ENCODE data around the gene PLEKHB2. TPM values are rescaled to one million over a fixed set of nuclear protein-coding genes. Genes with fewer than 3 reads are reported as not detected.

The PLEKHB2 gene
- total and polyA plus RNA-seq, 2 of the 8 experiments (the other 6 are each of a cell fraction or from before 2014, with no cell fraction given) = 42.4 to 54.8 TPM

GRCh38 chr2:131121464-131121863 is 16.3 kb downstream of the PLEKHB2 start:
- Histone ChIP-seq H3K4me3 (ENCODE audit: extremely low read depth in 1 of 4, insufficient read depth in 2 of 4, low read depth in 3 of 4, low read length in 4 of 4) (no peak overlapping the region), H3K23ac (ENCODE audit: insufficient read length) (no peak overlapping the region), H3K27ac (ENCODE audit: low read depth, low read length) (no peak overlapping the region), H3K4me1 (replicated peaks in 1 of 4; ENCODE audit: control insufficient read depth in 3 of 4, insufficient read depth in 4 of 4, low read length in 3 of 4) (no peaks in the 10 kb centered on the region), H2BK5ac (ENCODE audit: low read depth, low read length) (no peak overlapping the region), H3K36me3 (ENCODE audit: control insufficient read depth in 2 of 4, insufficient read depth in 4 of 4, low read length in 3 of 4) (peaks cover 3 to 25% (median 6%) of the 10 kb centered on the region in 4 experiments; a peak in 6 of 8 replicates), H4K5ac (ENCODE audit: insufficient read length, low read depth, low read length) (no peak overlapping the region), H3K9ac (replicated peaks in 1 of 4; ENCODE audit: extremely low read depth in 1 of 4, low read depth in 3 of 4, low read length in 3 of 4) (no peak overlapping the region), H4K8ac (ENCODE audit: extremely low read depth, insufficient read depth, low read length) (no peak overlapping the region), H3K14ac (ENCODE audit: insufficient read length) (no peak overlapping the region), H3K56ac (replicated peaks; ENCODE audit: insufficient read length, low read depth, low read length) (no peak overlapping the region), H3K18ac (ENCODE audit: extremely low read depth, low read length) (no peak overlapping the region), H3K4me2 (ENCODE audit: insufficient read depth in 1 of 2, low read depth in 2 of 2, low read length in 2 of 2) (no peak overlapping the region), H2BK120ac (replicated peaks; ENCODE audit: low read depth, low read length) (no peak overlapping the region), H3K79me2 (ENCODE audit: control insufficient read depth in 1 of 2, insufficient read depth in 2 of 2, low read length in 2 of 2) (peaks cover 17 to 63% of the 10 kb centered on the region in 2 experiments), H2AFZ (ENCODE audit: low read length) (no peak overlapping the region), H2BK20ac (ENCODE audit: low read length) (no peak overlapping the region), H3K9me3 (ENCODE audit: insufficient read depth in 2 of 2, low read depth in 1 of 2, low read length in 1 of 2) (no peaks in the 10 kb centered on the region), H3K23me2 (ENCODE audit: low read depth, low read length) (no peaks in the 10 kb centered on the region), H4K20me1 (replicated peaks in 1 of 2; ENCODE audit: control insufficient read depth in 1 of 2, insufficient read depth in 2 of 2, low read length in 2 of 2) (peaks cover 12 to 18% of the 10 kb centered on the region in 2 experiments), H3K27me3 (replicated peaks in 1 of 4; ENCODE audit: control insufficient read depth in 3 of 4, extremely low read depth in 1 of 4, insufficient read depth in 3 of 4, low read length in 3 of 4) (no peaks in the 10 kb centered on the region), H3K79me1 (ENCODE audit: low read depth, low read length) (peaks cover 18% of the 10 kb centered on the region), H2AK5ac (ENCODE audit: low read depth, low read length) (no peak overlapping the region), H2BK12ac (ENCODE audit: low read depth, low read length) (no peak overlapping the region), H4K91ac (replicated peaks; ENCODE audit: insufficient read length, low read length) (no peak overlapping the region), H3K4ac (replicated peaks; ENCODE audit: insufficient read length, low read depth, low read length) (no peak overlapping the region), H2BK15ac (ENCODE audit: low read length) (no peak overlapping the region)
- FAIRE-seq (no peak), DNase-seq (ENCODE audit: low read depth in 1 of 2, low spot score in 2 of 2) (no peak)
- ChIA-PET POLR2A (ENCODE audit: partially characterized antibody) (interaction anchor here (0.6 to 1.7 kb wide), 2 partner anchors 12 to 28 kb away, joined by 3 to 4 read pairs; no protein-coding TSS in a partner anchor), CTCF (ENCODE audit: partially characterized antibody) (no interaction called here)
- 90% methylated on average over 4 of the region's 4 CpGs; no CpG with 5 or more reads in 1 of the 2 experiments for WGBS, 2 experiments (ENCODE audit: extremely low coverage in 1 of 2, insufficient coverage in 1 of 2, insufficient read length in 1 of 2, insufficient replicate concordance in 2 of 2, low coverage in 1 of 2, low lambda C conversion rate in 2 of 2, missing lambda C conversion rate in 1 of 2)
- TF ChIP-seq FOSL1 (IDR thresholded peaks at IDR 0.05; ENCODE audit: insufficient read depth, low read depth, low read length) = no peak
- no peak for TF ChIP-seq CHD1 (IDR thresholded peaks at IDR 0.05; ENCODE audit: low read depth, low read length)
- TF ChIP-seq TAF7 (optimal IDR thresholded peaks at IDR 0.05; ENCODE audit: borderline replicate concordance, low read depth, low read length) = no peak
- no peak for TF ChIP-seq CBX5 (IDR thresholded peaks at IDR 0.05; ENCODE audit: low read depth, low read length)
- TF ChIP-seq, protein P1, sequence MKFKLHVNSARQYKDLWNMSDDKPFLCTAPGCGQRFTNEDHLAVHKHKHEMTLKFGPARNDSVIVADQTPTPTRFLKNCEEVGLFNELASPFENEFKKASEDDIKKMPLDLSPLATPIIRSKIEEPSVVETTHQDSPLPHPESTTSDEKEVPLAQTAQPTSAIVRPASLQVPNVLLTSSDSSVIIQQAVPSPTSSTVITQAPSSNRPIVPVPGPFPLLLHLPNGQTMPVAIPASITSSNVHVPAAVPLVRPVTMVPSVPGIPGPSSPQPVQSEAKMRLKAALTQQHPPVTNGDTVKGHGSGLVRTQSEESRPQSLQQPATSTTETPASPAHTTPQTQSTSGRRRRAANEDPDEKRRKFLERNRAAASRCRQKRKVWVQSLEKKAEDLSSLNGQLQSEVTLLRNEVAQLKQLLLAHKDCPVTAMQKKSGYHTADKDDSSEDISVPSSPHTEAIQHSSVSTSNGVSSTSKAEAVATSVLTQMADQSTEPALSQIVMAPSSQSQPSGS (IDR thresholded peaks at IDR 0.05; ENCODE audit: low read length) = no peak
- TF ChIP-seq RBBP5 (IDR thresholded peaks at IDR 0.05; ENCODE audit: borderline replicate concordance, low read depth, low read length) = no peak
- no peak for TF ChIP-seq JUND (IDR thresholded peaks at IDR 0.05; ENCODE audit: low read length)
- TF ChIP-seq HDAC2 (IDR thresholded peaks at IDR 0.05; ENCODE audit: borderline replicate concordance in 1 of 2, low read depth in 2 of 2, low read length in 2 of 2) = no peak
- no peak for TF ChIP-seq GTF2F1 (IDR thresholded peaks at IDR 0.05; ENCODE audit: borderline replicate concordance, low read depth, low read length)
